H9 (cell line): ENCODE results near the gene PERM1. TPM values are rescaled to one million over a fixed set of nuclear protein-coding genes. Genes with fewer than 3 reads are reported as not detected.

Experiments used
- DNase-seq: peaks from one replicate; pipeline ENCODE4 v3.0.0-alpha.2; 2017
- H2AFZ ChIP-seq: one replicate; pipeline ENCODE4 v1.6.1; 2013; ENCODE audit warnings: mild to moderate bottlenecking, low read length, control low read depth, moderate library complexity
- H2AK5ac ChIP-seq: 2 replicates; pipeline ENCODE4 v1.6.1; 2013; ENCODE audit warnings: low read length, control low read depth, mixed read lengths; ENCODE audit not compliant: insufficient read length
- H2BK120ac ChIP-seq: one replicate; pipeline ENCODE4 v1.6.1; 2013; ENCODE audit warnings: low read depth, mild to moderate bottlenecking, low read length, control low read depth, inconsistent platforms; ENCODE audit not compliant: poor library complexity, severe bottlenecking
- H2BK12ac ChIP-seq: 2 replicates; pipeline ENCODE4 v1.6.1; 2013; ENCODE audit warnings: low read length, control low read depth, mixed read lengths, low read depth; ENCODE audit not compliant: insufficient read length
- H2BK15ac ChIP-seq: 2 replicates; pipeline ENCODE4 v1.6.1; 2013; ENCODE audit warnings: low read depth, low read length, control low read depth
- H2BK20ac ChIP-seq: one replicate; pipeline ENCODE4 v1.6.1; 2013; ENCODE audit warnings: low read depth, mild to moderate bottlenecking, low read length, control low read depth, inconsistent platforms; ENCODE audit not compliant: poor library complexity, severe bottlenecking
- H2BK5ac ChIP-seq: 2 replicates; pipeline ENCODE4 v1.6.1; 2013; ENCODE audit warnings: low read length, control low read depth, mixed read lengths; ENCODE audit not compliant: insufficient read length
- H3K14ac ChIP-seq: 2 replicates; pipeline ENCODE4 v1.6.1; 2013; ENCODE audit warnings: low read length, control low read depth; ENCODE audit not compliant: insufficient read depth
- H3K18ac ChIP-seq: 2 replicates; pipeline ENCODE4 v1.6.1; 2013; ENCODE audit warnings: low read depth, mild to moderate bottlenecking, mixed read lengths, low read length, control low read depth; ENCODE audit not compliant: insufficient read length
- H3K23ac ChIP-seq: 2 replicates; pipeline ENCODE4 v1.6.1; 2013; ENCODE audit warnings: low read length, control low read depth, mixed read lengths, low read depth; ENCODE audit not compliant: insufficient read length
- H3K23me2 ChIP-seq: 2 replicates; pipeline ENCODE4 v1.6.1; 2013; ENCODE audit warnings: low read depth, mild to moderate bottlenecking, mixed read lengths, low read length, control low read depth; ENCODE audit not compliant: insufficient read length, poor library complexity, severe bottlenecking
- H3K27ac ChIP-seq: 2 replicates; pipeline ENCODE4 v1.5.1; 2013; ENCODE audit warnings: low read length, control low read depth, mixed read lengths, low read depth; ENCODE audit not compliant: insufficient read length
- H3K27me3 ChIP-seq: 2 replicates; pipeline ENCODE4 v1.6.1; 2013; ENCODE audit warnings: low read length, control low read depth, inconsistent platforms; ENCODE audit not compliant: insufficient read depth
- H3K4ac ChIP-seq: 2 replicates; pipeline ENCODE4 v1.6.1; 2013; ENCODE audit warnings: low read depth, mild to moderate bottlenecking, control low read depth, inconsistent platforms, low read length, moderate library complexity
- H3K4me1 ChIP-seq: 2 replicates; pipeline ENCODE4 v1.6.1; 2013; ENCODE audit warnings: low read length, control low read depth, inconsistent platforms; ENCODE audit not compliant: insufficient read depth
- H3K4me2 ChIP-seq: 2 replicates; pipeline ENCODE4 v1.6.1; 2013; ENCODE audit warnings: low read length, control low read depth, mixed read lengths; ENCODE audit not compliant: insufficient read length, insufficient read depth
- H3K56ac ChIP-seq: 2 replicates; pipeline ENCODE4 v1.6.1; 2013; ENCODE audit warnings: low read depth, mild to moderate bottlenecking, mixed read lengths, low read length, control low read depth; ENCODE audit not compliant: insufficient read length
- H3K79me1 ChIP-seq: 2 replicates; pipeline ENCODE4 v1.6.1; 2013; ENCODE audit warnings: low read depth, mild to moderate bottlenecking, moderate library complexity, low read length, control low read depth, inconsistent platforms; ENCODE audit not compliant: insufficient read depth, poor library complexity, severe bottlenecking
- H3K79me2 ChIP-seq: 2 replicates; pipeline ENCODE4 v1.6.1; 2013; ENCODE audit warnings: low read length, control low read depth, inconsistent platforms; ENCODE audit not compliant: insufficient read depth
- H3K9ac ChIP-seq: 2 replicates; pipeline ENCODE4 v1.6.1; 2013; ENCODE audit warnings: low read length, control low read depth, mixed read lengths; ENCODE audit not compliant: insufficient read length; ENCODE audit errors: extremely low read depth
- H3K9me3 ChIP-seq: one replicate; pipeline ENCODE4 v1.6.1; 2013; ENCODE audit warnings: low read depth, low read length, inconsistent platforms; ENCODE audit not compliant: control insufficient read depth
- H3T11ph ChIP-seq: one replicate; pipeline ENCODE4 v1.6.1; 2013; ENCODE audit warnings: mild to moderate bottlenecking, low read length, control low read depth, inconsistent platforms
- H4K20me1 ChIP-seq: one replicate; pipeline ENCODE4 v1.6.1; 2013; ENCODE audit not compliant: control insufficient read depth, insufficient read length, insufficient read depth
- H4K5ac ChIP-seq: 2 replicates; pipeline ENCODE4 v1.6.1; 2013; ENCODE audit warnings: low read depth, mild to moderate bottlenecking, mixed read lengths, low read length, control low read depth; ENCODE audit not compliant: insufficient read length
- H4K8ac ChIP-seq: replicated peaks from 2 replicates; pipeline ENCODE4 v1.6.1; 2013; ENCODE audit warnings: low read length, control low read depth, mixed read lengths, low read depth; ENCODE audit not compliant: insufficient read length
- H4K91ac ChIP-seq: 2 replicates; pipeline ENCODE4 v1.6.1; 2013; ENCODE audit warnings: low read depth, mild to moderate bottlenecking, moderate library complexity, mixed read lengths, low read length, control low read depth; ENCODE audit not compliant: insufficient read length
- H3K27ac Mint-ChIP-seq, 3 experiments: 2 replicates in 2 of 3; 3 replicates in 1 of 3; pipeline ENCODE4 v1.8.0; 2020 to 2021; ENCODE audit warnings: mixed read lengths in 3 of 3, mild to moderate bottlenecking in 1 of 3, moderate library complexity in 1 of 3
- H3K27me3 Mint-ChIP-seq: 2 replicates; pipeline ENCODE4 v1.8.0; 2021; ENCODE audit warnings: low read depth, mild to moderate bottlenecking, moderate library complexity, mixed read lengths
- H3K36me3 Mint-ChIP-seq, 3 experiments: 2 replicates in 2 of 3; 3 replicates in 1 of 3; pipeline ENCODE4 v1.8.0; 2020 to 2021; ENCODE audit warnings: low read depth in 3 of 3, mixed read lengths in 3 of 3; ENCODE audit not compliant: insufficient read depth in 1 of 3
- H3K4me1 Mint-ChIP-seq, 2 experiments: 2 replicates each; pipeline ENCODE4 v1.8.0; 2020; ENCODE audit warnings: mixed read lengths in 2 of 2
- H3K4me3 Mint-ChIP-seq, 2 experiments: 2 replicates in 1 of 2; 3 replicates in 1 of 2; pipeline ENCODE4 v1.8.0; 2020 to 2021; ENCODE audit warnings: mild to moderate bottlenecking in 2 of 2, mixed read lengths in 2 of 2, moderate library complexity in 1 of 2
- H3K9me3 Mint-ChIP-seq, 2 experiments: 2 replicates in 1 of 2; 3 replicates in 1 of 2; pipeline ENCODE4 v1.8.0; 2020; ENCODE audit warnings: mild to moderate bottlenecking in 2 of 2, mixed read lengths in 2 of 2, moderate library complexity in 1 of 2
- WGBS: extraction: QIAGEN DNeasy Blood & Tissue Kit; methylation state at CpG from one replicate; pipeline ENCODE4 v1.1.7; 2013; ENCODE audit warnings: missing lambda C conversion rate, low lambda C conversion rate, mixed read lengths; ENCODE audit not compliant: insufficient read length; ENCODE audit errors: extremely low coverage; 5-methylcytosine and 5-hydroxymethylcytosine counted together
- total RNA-seq: library from RNA; stranded (reverse); gene quantifications from 2 replicates; pipeline ENCODE4 v1.2.1, GENCODE V29; 2021
- TF ChIP-seq, protein P1 (sequence below): fragments of 200-600 bp; sonication (generic); conservative IDR thresholded peaks from 3 replicates; pipeline ENCODE4 v1.8.0; 2021; ENCODE audit warnings: antibody characterized with exemption, mild to moderate bottlenecking

The PERM1 gene
- total RNA-seq, 1 experiment from 2014 or later, result not detected

DNA sequence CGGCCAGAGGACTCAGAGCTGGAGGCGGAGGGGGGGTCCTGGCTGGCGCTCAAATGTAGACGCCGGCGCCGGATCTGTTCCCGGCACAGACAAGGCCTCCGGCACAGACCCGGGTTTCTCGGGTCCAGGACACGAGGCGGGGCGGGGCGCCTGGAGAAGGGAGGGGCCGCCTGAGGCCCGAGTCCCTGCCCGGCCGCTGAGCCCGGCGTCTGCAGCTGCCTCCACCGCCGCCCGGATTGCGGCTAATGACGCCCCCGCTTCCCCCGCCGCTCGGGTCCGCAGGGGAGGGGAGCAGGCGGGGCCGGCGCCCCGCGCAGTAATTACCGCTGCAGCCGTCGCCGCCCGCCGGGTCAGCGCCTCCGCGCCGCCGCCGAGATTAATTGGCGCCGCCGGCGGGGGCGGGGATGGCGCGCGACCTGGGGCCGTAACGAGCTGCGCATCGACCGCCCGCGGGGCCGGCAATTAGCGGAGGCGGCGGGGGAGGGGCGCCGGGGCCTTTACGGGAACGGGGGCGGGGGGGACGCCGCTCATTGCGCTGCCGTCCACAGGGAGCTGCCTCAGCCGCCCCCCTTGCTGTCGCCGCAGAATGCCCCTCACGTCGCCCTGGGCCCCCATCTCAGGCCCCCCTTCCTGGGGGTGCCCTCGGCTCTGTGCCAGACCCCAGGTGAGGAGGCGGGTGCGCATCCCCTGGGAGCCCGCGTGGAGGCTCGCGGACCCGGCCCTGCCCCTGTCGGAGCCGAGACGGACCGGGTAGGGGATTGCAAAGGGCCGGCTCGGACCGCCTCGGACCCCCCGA lies 40.1 kb downstream of the PERM1 start:
- Mint-ChIP-seq H3K27ac (no peak overlapping the region), H3K9me3 (no peaks in the 10 kb centered on the region), H3K27me3 (peaks cover 56% of the 10 kb centered on the region), H3K36me3 (peaks cover 8 to 23% (median 13%) of the 10 kb centered on the region in 3 experiments), H3K4me3 (peak overlapping the region; percentile 51 to 75; a peak in 4 of 5 replicates), H3K4me1 (peaks cover 3 to 37% of the 10 kb centered on the region in 2 experiments)
- Histone ChIP-seq H3K18ac (no peak overlapping the region), H3K9ac (no peak overlapping the region), H3K79me2 (no peaks in the 10 kb centered on the region), H3K14ac (no peak overlapping the region), H2BK15ac (no peak overlapping the region), H2BK20ac (no peak overlapping the region), H3K79me1 (no peaks in the 10 kb centered on the region), H3K23me2 (peaks cover 6% of the 10 kb centered on the region), H3K23ac (no peak overlapping the region), H3K4ac (no peak overlapping the region), H2AFZ (no peak overlapping the region), H4K91ac (no peak overlapping the region), H4K20me1 (no peaks in the 10 kb centered on the region), H4K8ac (no peak overlapping the region), H4K5ac (no peak overlapping the region), H3K4me2 (peak overlapping the region; percentile 36), H3K27ac (no peak overlapping the region), H2BK5ac (no peak overlapping the region), H3T11ph (no peak overlapping the region), H2AK5ac (no peak overlapping the region), H3K56ac (no peak overlapping the region), H2BK12ac (no peak overlapping the region), H3K4me1 (no peaks in the 10 kb centered on the region), H3K9me3 (no peaks in the 10 kb centered on the region), H3K27me3 (peaks cover 38% of the 10 kb centered on the region), H2BK120ac (no peak overlapping the region)
- peak; percentile 65 for DNase-seq
- TF ChIP-seq, protein P1, sequence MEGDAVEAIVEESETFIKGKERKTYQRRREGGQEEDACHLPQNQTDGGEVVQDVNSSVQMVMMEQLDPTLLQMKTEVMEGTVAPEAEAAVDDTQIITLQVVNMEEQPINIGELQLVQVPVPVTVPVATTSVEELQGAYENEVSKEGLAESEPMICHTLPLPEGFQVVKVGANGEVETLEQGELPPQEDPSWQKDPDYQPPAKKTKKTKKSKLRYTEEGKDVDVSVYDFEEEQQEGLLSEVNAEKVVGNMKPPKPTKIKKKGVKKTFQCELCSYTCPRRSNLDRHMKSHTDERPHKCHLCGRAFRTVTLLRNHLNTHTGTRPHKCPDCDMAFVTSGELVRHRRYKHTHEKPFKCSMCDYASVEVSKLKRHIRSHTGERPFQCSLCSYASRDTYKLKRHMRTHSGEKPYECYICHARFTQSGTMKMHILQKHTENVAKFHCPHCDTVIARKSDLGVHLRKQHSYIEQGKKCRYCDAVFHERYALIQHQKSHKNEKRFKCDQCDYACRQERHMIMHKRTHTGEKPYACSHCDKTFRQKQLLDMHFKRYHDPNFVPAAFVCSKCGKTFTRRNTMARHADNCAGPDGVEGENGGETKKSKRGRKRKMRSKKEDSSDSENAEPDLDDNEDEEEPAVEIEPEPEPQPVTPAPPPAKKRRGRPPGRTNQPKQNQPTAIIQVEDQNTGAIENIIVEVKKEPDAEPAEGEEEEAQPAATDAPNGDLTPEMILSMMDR, result no peak
- no CpG with 5 or more reads among the region's 98 CpGs for WGBS
